Astrocyte (in vitro differentiated cells and primary cell): ENCODE data around the gene CACNA1H.

Source experiments
- EZH2 ChIP-seq: IDR thresholded peaks from 2 replicates; pipeline ENCODE4 v1.6.1; 2012; ENCODE audit warnings: mild to moderate bottlenecking, low read length, inconsistent platforms; ENCODE audit not compliant: insufficient read depth
- TF ChIP-seq, protein P1 (sequence below): IDR thresholded peaks from 2 replicates; pipeline ENCODE4 v1.5.1; 2011; ENCODE audit warnings: low read depth, mild to moderate bottlenecking, inconsistent platforms, low read length, moderate library complexity; ENCODE audit not compliant: insufficient read depth

DNA sequence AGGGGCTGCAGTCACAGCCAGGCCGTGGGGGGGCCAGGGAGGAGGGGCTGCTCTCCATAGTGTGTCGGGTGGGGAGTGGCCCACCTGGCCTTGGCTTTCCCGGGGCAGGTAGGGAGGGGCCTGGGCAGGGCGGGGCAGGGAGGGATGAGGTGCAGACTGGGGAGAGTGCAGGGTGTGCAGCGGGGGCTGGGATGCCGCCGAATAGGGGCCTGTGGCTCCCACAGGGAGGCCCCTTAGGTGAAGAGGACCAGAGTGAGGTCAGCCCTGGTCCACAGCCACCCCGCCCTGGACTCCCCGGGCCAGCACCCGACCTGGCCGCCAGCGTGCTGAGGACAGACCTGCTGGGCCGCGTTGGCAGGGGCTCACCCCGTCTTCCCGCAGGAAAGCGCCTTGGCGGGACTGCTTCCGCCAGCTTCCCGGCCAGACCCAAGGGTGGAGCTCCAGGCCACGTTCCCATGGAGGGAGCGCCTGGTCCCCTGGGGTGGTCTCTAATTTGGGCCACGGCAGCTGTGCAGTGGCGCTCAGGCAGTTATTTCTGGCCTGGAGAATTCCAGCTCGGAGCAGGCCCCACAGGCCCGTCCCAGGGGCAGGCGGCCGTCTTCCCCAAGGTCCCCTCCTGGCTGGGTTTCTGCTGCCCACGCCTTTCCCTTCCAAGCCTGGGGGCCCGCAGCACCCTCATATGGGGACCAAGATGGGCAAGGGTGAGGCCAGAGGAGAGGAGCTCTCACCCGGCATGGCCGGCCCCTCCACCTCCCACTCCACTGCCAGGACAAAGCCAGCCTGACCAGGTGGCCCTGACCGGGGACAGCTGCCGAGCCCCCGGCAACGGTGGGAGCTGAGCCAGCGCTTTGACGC is 27.9 kb downstream of the CACNA1H start:
- TF ChIP-seq, protein P1, sequence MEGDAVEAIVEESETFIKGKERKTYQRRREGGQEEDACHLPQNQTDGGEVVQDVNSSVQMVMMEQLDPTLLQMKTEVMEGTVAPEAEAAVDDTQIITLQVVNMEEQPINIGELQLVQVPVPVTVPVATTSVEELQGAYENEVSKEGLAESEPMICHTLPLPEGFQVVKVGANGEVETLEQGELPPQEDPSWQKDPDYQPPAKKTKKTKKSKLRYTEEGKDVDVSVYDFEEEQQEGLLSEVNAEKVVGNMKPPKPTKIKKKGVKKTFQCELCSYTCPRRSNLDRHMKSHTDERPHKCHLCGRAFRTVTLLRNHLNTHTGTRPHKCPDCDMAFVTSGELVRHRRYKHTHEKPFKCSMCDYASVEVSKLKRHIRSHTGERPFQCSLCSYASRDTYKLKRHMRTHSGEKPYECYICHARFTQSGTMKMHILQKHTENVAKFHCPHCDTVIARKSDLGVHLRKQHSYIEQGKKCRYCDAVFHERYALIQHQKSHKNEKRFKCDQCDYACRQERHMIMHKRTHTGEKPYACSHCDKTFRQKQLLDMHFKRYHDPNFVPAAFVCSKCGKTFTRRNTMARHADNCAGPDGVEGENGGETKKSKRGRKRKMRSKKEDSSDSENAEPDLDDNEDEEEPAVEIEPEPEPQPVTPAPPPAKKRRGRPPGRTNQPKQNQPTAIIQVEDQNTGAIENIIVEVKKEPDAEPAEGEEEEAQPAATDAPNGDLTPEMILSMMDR: no peak
- TF ChIP-seq EZH2: no peak
